ENCODE results near the gene ACSM2B.
"Not testable (repeated sequence)": the region's sequence is repeated elsewhere in the genome, so short reads cannot be mapped to it uniquely, and the experiment has no call there.

The ACSM2B gene

DNA sequence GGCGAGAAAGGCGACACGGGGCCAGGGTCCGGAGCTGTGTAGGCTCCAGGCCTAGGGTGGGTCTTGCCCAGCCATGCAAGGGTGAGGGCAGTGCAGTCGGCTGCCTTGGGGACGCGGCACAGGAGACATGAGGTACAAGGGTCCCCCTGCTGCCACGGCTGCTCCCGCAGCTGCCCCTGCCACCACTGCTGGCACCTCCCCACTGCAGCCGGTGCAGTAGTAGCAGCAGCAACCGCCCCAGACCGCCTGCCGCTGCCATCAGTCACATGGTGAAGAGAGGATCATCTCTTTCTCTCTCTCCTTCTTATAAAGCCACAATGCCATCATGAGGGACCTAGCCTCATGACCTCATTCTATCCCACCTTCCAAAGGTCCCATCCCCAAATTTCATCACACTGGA lies 44.4 kb downstream of the ACSM2B start:
- DNase-seq, result not testable (repeated sequence)

- DNase-seq, result no peak
Measured at GRCh38 chr16:20520103-20520502, 56.1 kb downstream of the ACSM2B start.

DNA sequence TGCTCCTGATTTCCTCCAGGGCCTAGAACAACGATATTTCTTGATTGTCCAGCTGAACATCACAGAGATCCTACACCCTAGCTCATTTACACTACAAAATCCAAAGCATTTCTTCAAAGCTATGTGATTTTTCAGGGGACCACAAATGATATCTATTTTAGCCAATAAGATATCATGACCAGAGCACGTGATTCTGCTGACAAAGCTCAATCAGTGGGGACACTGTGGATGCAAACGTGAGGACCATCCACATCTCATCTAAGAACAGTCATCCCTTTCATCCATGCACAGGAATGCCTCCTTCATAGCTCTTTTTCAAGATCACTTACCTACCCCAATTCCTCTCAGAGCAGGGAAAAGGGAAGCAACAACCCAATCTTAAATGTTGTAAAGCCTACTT lies 56.9 kb downstream of the ACSM2B start:
- no peak for DNase-seq

DNA sequence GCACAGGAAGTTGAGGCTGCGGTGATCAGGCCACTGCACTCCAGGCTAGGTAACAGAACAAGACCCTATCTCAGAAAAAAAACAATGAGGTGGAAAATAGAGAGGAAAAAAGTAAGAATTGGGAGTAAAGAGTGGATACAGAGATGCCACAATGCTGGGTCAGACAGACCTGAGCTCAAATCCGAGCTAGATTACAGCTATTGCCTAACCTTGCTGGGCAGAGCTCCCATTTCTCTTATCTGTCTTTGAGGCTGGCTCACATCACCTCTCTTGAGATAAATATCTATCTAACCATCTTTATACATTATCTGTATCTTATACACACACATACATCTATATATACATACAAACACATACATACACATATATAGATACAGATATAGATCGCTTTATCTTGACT lies 59.0 kb downstream of the ACSM2B start:
- DNase-seq, result no peak

- no peak for DNase-seq
Measured at GRCh38 chr16:20515688-20516090, 60.5 kb downstream of the ACSM2B start.

DNA sequence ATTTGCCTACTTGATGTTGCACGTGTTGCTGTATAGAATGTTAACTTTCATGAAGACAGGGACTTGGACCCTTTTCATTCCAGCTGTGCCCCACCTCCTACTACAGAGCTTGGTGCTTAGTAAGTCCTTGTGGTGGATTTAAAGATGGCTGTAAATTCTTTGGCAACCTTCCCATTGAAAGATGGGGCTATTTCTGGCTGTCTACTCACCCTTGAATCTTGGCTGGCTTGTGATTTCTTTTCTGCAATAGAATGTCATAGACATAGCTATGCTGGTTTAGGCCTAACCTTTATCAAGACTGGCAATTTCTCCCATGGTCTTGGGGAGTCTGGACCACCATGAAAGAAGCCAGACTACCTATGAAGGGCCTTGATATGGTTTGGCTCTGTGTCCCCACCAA lies 65.8 kb downstream of the ACSM2B start:
- DNase-seq, result no peak

DNA sequence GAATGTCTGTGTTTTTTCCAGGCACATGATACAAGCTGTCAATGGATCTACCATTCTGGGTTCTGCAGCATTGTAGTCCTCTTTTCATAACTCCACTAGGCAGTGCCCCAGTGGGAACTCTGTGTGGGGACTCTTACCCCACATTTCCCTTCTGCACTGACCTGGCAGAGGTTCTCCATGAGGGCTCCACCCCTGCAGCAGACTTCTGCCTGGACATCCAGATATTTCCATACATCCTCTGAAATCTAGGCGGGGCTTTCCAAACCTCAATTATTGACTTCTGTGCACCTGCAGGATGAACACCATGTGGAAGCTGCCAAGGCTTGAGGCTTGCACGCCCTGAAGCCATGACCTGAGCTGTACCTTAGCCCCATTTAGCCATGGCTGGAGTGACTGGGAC lies 68.9 kb downstream of the ACSM2B start:
- DNase-seq, result no peak

DNA sequence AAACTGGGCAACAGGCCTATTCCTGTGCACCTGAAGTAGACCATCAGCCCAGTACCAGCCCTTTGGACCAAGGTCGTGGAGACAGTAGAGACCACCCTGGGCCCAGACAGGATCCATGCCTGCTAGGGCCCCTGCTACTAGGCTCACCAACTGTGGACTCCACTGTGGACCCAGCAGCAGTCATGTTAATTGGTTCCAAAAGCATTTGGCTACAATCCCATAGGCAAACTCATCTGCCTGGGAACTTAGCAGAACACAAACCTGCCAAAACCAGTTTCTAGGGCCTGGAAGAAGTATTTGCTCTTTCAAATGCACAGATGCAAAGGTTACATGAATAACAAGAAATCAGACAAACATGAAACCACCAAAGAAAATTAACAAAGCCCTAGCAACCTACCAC lies 71.7 kb downstream of the ACSM2B start:
- DNase-seq, result no peak

GRCh38 chr16:20491448-20491847 lies 84.7 kb downstream of the ACSM2B start:
- DNase-seq, result not testable (repeated sequence)

- DNase-seq, result not testable (repeated sequence)
Measured at GRCh38 chr16:20490994-20491393, 85.2 kb downstream of the ACSM2B start.

Data from SW 1271 (cell line).